ENCODE data around the gene SASH1.
A peak's percentile ranks its signal among the peaks of the same experiment; 100 is the strongest.

Gene SASH1

GRCh38 chr6:148464319-148465010 is 121.8 kb downstream of the SASH1 start:
- DNase-seq, result peak; percentile 38

GRCh38 chr6:148465011-148465335 is 122.3 kb downstream of the SASH1 start:
- no peak for DNase-seq

- no peak for DNase-seq
Measured at GRCh38 chr6:148465670-148466069, 123.0 kb downstream of the SASH1 start.

GRCh38 chr6:148466158-148466557 is 123.5 kb downstream of the SASH1 start:
- no peak for DNase-seq

DNA sequence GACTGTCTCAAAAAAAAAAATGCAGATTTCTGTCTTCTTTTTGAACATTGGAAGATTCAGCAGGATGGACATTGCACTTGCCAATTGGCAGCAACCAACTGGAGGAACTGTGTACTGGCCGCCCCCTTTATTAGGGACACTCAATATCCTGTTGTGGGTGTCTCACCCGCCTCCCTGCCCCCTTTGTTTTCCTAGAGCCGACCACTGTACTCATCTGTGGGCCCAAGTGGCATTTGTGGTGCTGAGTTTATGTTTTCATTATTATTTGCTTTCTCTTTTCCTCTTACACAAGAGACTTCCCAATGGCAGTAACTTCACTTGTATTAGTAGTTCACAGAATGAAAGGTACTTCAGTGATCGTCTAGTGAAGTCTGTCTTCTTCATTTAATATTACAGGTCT is 125.3 kb downstream of the SASH1 start:
- no peak for DNase-seq

GRCh38 chr6:148470156-148470555 is 127.5 kb downstream of the SASH1 start:
- no peak for DNase-seq

DNA sequence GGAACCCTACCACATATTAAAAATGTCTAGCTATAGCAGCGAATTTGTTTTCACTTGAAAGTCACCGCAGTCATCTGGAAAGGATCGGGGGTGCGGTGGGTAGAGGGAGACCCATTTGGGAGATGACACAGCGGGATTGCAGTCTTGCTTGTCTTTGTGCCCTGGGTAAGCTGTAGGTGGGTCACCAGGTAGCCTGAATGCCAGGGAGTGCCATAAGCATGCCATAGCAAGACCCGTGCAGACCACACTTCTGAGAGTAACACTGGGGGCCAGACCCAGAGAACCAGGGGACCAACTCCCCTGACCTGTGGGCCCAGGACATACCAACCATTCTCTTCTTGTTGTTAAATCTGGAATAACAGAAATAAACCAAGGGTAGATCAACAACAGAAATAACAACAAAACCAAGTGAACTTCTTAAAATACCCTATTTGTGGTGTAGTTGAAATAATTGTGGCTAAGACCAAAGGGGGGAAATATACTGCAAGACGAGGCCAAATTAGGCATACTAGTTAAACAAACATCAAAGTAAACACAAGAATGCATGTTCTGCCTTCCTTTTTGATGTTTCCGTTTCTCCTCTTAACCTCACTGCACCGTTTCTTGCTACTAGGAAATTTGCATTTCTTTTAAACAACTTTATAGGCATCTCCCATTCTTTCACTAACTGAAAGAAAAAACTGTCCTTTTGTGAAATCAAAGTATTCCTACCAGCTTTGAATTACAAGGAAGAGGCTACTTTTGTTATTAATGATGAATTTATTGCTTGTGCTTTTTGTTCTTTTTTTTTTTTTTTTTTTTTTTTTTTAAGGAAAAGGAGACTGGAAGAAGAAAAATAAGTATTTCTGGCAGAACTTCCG is 128.2 kb downstream of the SASH1 start:
- no peak for DNase-seq

DNA sequence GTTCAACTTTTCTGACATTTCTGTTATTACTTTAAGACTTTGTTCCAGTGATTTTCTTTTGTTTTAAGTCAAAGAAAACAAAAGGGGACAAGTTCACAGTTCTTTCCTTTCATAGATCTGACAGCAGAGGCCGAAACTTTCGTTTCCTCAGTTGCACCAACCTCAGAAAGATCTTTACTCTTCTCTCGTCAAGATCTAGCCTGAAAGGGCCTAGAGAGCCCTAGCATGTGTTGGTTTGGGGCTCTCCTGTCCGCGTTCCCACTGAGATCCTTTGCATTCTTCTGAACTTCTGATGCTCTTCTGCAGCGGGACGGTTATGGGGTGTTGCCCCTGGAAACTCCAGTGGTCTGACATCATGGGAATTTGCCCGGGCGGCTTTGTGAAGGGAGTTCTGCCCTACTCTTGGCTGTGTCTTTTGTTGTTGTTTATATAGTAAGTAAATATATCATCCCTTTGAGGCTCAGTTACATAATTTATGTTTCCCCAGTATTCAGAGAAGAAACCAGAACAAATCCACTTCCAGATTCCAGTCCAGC is 129.1 kb downstream of the SASH1 start:
- no peak for DNase-seq

DNA sequence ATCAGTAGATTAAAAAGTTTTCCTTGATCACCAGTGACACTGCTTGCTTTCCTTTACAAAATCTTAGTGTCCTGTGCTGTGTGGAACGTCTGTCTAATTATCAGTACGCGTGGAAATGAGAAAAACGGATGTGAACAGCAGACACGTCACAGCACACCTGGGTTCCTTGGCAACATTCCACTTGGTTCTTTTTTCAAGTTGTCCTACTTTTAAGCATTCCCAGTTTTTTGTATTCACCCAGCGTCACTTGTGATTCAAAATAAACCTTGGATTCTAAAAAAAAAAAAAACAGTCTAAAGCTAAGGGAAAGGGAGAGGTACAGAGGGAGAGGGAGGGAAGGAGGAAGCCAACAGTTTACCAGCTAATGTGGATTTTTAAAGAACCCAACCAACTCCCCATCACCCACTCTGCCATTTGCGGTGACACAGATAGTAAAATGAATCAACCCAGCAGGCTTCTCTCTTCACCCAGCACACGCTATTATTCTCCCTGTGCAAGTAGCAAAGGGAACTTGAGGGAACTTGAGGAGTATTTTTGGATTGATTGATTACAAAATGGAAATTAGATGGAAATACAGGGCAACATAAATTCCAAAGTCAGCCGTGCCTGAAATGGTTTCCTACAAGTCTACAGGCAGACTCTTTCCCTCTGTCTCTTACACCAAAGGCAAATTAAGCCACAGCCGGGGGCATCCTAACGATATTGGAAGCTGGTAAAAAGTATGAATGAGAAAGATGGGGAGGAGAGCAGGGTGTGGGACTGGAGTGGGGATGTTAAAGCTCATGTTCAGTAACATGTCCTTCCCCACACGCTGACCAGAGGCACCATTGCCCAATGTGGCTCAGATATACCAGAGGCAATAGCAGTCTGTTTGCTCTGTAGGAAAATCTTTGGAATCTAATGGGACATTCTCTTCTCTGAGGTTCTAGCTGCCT is 129.8 kb downstream of the SASH1 start:
- no peak for DNase-seq

- no peak for DNase-seq
Measured at GRCh38 chr6:148479497-148479896, 136.9 kb downstream of the SASH1 start.

- DNase-seq, result no peak
Measured at GRCh38 chr6:148487461-148487860, 144.8 kb downstream of the SASH1 start.

GRCh38 chr6:148491638-148492251 is 149.1 kb downstream of the SASH1 start:
- no peak for DNase-seq

DNA sequence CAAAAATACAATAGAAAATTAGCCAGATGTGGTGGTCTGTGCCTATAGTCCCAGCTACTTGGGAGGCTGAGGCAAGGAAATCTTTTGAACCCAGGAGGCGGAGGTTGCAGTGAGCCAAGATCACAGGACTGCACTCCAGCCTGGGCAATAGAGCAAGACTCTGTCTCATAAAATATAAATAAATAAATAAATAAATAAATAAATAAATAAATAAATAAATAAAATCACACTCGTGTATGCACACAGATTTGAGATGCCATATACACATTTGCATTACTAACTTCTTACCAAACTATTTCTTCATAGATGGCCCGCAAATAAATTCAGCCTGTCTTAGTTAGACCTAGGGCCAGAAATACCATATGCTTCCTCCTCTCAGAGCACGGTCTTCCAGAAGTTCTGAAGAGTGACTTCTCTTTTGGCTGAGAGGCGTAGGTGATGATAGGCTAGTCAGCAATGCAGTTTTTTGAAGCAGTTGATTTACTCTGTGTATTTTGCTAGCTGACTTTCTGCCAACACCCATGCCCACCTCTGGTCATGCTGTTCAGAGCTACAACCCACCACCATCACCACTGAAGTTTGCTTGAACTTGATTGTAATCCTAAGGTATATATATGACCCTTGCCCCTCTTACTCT is 150.1 kb downstream of the SASH1 start:
- DNase-seq, result no peak

DNA sequence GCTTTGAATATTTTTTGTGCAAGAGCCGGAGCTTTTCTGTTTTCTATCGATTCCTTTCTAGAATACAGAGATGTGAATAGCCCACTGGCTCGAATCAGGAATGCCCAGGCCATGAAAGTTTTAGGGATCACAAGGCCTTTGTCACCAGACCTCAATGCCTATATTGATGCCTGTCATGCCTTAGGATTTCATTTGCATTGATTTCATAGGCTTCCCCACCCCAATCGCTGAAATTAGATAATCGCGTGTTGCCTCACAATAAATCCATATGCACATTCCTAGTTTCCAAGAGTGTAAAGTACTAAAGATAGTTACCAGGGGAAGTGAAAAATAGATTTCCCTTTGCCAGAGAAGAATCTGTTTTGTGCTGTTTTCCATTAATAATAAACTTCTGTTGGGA is 150.8 kb downstream of the SASH1 start:
- no peak for DNase-seq

GRCh38 chr6:148494226-148494625 is 151.6 kb downstream of the SASH1 start:
- DNase-seq, result no peak

- DNase-seq, result no peak
Measured at GRCh38 chr6:148495029-148495428, 152.4 kb downstream of the SASH1 start.

GRCh38 chr6:148497257-148497656 is 154.6 kb downstream of the SASH1 start:
- no peak for DNase-seq

DNA sequence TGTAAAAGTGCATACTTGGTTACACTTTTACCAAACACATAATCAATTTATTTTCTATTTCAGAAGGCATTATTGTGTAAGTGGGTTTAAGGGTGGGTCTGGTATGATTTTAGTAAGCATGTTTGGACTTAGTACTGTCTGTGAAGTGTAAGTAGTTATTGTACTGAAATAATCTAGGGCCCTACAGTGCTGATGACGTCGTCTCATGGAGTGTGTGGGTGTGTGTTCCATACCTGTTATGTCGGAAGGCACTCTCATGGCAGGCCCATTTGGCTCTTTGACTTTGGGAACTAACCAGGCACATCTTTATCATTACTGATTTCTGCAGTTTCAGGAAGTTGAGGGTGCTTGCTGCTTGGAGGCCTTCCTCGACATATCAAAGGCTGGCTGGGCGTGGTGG is 155.1 kb downstream of the SASH1 start:
- DNase-seq, result no peak

DNA sequence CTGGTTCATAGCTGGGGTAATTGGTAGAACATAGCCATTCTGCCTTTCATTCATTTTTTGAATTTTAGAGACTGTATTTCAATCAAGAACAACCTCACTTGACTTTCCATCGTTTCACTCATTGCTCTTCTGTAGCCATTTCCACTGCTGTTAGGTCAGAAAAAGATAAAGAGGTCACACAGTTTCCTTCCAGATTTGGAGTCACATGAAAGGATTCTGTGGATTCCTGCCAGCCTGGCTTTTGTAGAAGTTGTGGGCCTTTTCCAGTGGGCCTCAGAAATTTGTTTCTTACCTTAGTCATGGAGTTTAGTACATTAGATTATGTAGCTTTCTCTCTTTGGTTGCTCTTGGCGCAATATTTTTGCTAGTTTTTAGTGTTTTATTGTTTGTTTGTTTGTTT is 157.8 kb downstream of the SASH1 start:
- DNase-seq, result no peak

DNA sequence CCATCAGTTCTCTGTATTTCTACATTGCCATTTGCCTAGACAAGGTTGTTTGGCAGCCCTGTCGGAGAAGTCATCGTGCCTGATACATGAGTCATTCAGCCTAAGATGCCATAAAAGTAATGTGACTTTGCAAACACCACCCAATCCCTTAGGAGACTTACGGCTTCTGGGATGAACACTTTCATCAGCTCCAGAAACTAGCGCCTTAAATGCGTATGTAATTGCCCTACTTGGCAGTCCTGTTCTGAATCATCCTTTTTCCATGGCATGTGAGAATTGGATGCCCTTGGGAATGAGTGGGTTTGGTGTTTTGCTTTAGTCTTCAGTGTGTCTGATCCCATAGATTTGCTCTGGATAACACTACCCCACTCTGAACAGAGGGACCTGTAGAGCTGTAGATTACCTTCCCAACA is 158.5 kb downstream of the SASH1 start:
- no peak for DNase-seq

- DNase-seq, result no peak
Measured at GRCh38 chr6:148502083-148502772, 159.6 kb downstream of the SASH1 start.

DNA sequence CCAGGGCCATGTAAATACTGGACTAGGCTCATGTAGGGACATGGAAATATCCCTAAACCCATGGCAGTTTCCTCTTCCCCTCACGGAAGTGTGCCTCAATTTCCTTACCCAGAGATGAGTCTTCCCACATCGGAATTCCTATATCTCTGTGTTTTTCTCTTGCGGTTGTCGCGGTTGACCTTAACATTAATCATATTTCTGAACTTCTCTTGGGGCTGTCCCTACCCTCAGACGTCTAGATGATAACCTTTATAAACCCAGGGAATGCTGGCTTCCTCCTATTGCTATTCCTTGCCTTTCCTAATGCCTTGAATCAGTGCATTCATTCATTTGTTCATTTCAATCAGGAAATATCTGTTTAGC is 160.1 kb downstream of the SASH1 start:
- no peak for DNase-seq

Data from activated T-cell treated with anti-CD3 and anti-CD28 coated beads for 4 hours (primary cell).